ENCODE data around the gene ULBP2. TPM values are rescaled to one million over a fixed set of nuclear protein-coding genes. Genes with fewer than 3 reads are reported as not detected.

ULBP2 gene
- total RNA-seq, 2 experiments from 2014 or later = 0.60 to 2.6 TPM

- Histone ChIP-seq H3K9me2 (ENCODE audit: insufficient read depth, low read length) (no peaks in the 10 kb centered on the region), H4K20me1 (ENCODE audit: insufficient read depth, low read length) (no peaks in the 10 kb centered on the region), H3K4me1 (ENCODE audit: insufficient read depth, low read length, poor library complexity, severe bottlenecking) (no peaks in the 10 kb centered on the region), H3K4me2 (ENCODE audit: low read length) (no peak overlapping the region), H3K79me2 (ENCODE audit: insufficient read depth, low read depth, low read length) (no peaks in the 10 kb centered on the region), H3K9me3 (ENCODE audit: low read length) (0 out of 2 replicates have a peak, but pooled peaks cover 8% of the 10 kb centered on the region), H3K4me3 (ENCODE audit: low read depth, low read length, poor library complexity, severe bottlenecking) (no peak overlapping the region), H2AFZ (ENCODE audit: low read length) (no peak overlapping the region), H3K36me3 (ENCODE audit: insufficient read depth, low read length) (no peaks in the 10 kb centered on the region), H3K27ac (ENCODE audit: low read depth, low read length, poor library complexity, severe bottlenecking) (no peak overlapping the region)
- no TSS peak for BruUV-seq (replicated peaks)
- intact Hi-C loops (cut with micrococcal nuclease; ENCODE audit: unreplicated experiment) = no loop called here
- POLR2A ChIA-PET = no interaction called here
- no peak for DNase-seq (ENCODE audit: low spot score)
- CTCF ChIA-PET (ENCODE audit: unreplicated experiment) = no interaction called here
- TF ChIP-seq, protein P1, sequence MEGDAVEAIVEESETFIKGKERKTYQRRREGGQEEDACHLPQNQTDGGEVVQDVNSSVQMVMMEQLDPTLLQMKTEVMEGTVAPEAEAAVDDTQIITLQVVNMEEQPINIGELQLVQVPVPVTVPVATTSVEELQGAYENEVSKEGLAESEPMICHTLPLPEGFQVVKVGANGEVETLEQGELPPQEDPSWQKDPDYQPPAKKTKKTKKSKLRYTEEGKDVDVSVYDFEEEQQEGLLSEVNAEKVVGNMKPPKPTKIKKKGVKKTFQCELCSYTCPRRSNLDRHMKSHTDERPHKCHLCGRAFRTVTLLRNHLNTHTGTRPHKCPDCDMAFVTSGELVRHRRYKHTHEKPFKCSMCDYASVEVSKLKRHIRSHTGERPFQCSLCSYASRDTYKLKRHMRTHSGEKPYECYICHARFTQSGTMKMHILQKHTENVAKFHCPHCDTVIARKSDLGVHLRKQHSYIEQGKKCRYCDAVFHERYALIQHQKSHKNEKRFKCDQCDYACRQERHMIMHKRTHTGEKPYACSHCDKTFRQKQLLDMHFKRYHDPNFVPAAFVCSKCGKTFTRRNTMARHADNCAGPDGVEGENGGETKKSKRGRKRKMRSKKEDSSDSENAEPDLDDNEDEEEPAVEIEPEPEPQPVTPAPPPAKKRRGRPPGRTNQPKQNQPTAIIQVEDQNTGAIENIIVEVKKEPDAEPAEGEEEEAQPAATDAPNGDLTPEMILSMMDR (conservative IDR thresholded peaks at IDR 0.05; ENCODE audit: low read length) = no peak
- no peak for TF ChIP-seq EZH2phosphoT487 (IDR thresholded peaks at IDR 0.05; ENCODE audit: borderline replicate concordance, low read depth, low read length)
Measured at GRCh38 chr6:149913085-149913484, 28.7 kb upstream of the ULBP2 start.

- H4K20me1 ChIP-seq (ENCODE audit: insufficient read depth, low read length) = no peaks in the 10 kb centered on the region
- no peaks in the 10 kb centered on the region for H3K36me3 ChIP-seq (ENCODE audit: insufficient read depth, low read length)
- no peaks in the 10 kb centered on the region for H3K9me2 ChIP-seq (ENCODE audit: insufficient read depth, low read length)
- no peaks in the 10 kb centered on the region for H3K79me2 ChIP-seq (ENCODE audit: insufficient read depth, low read depth, low read length)
- TF ChIP-seq, protein P1 (conservative IDR thresholded peaks at IDR 0.05; ENCODE audit: low read length) = no peak
- no peak for TF ChIP-seq EZH2phosphoT487 (IDR thresholded peaks at IDR 0.05; ENCODE audit: borderline replicate concordance, low read depth, low read length)
- POLR2A ChIA-PET = no interaction called here
- no peaks in the 10 kb centered on the region for H3K4me1 ChIP-seq (ENCODE audit: insufficient read depth, low read length, poor library complexity, severe bottlenecking)
- H2AFZ ChIP-seq (ENCODE audit: low read length) = no peak overlapping the region
- no peak overlapping the region for H3K27ac ChIP-seq (ENCODE audit: low read depth, low read length, poor library complexity, severe bottlenecking)
- no peak overlapping the region for H3K4me3 ChIP-seq (ENCODE audit: low read depth, low read length, poor library complexity, severe bottlenecking)
- intact Hi-C loops (cut with micrococcal nuclease; ENCODE audit: unreplicated experiment) = no loop called here
- H3K4me2 ChIP-seq (ENCODE audit: low read length) = no peak overlapping the region
- no peak for DNase-seq (ENCODE audit: low spot score)
- H3K9me3 ChIP-seq (ENCODE audit: low read length) = 0 out of 2 replicates have a peak, but pooled peaks cover 2% of the 10 kb centered on the region
- CTCF ChIA-PET (ENCODE audit: unreplicated experiment) = no interaction called here
- no TSS peak for BruUV-seq (replicated peaks)
Measured at GRCh38 chr6:149913540-149914240, 28.1 kb upstream of the ULBP2 start.
